HepG2 (cell line): ENCODE data around the gene PROX1. TPM values are rescaled to one million over a fixed set of nuclear protein-coding genes. Genes with fewer than 3 reads are reported as not detected.

Experiments
- ARID4A ChIP-seq: sonication (generic); formaldehyde crosslinking; IDR thresholded peaks from 2 replicates; pipeline ENCODE4 v1.5.0; 2020; ENCODE audit warnings: mild to moderate bottlenecking, missing genetic modification reagents, borderline replicate concordance
- HIVEP1 ChIP-seq: sonication (generic); formaldehyde crosslinking; IDR thresholded peaks from 2 replicates; pipeline ENCODE4 v1.4.0; 2020; ENCODE audit warnings: mild to moderate bottlenecking, missing genetic modification reagents
- KAT7 ChIP-seq: IDR thresholded peaks from 2 replicates; pipeline ENCODE4 v1.6.1; 2018; ENCODE audit warnings: borderline replicate concordance, missing compliant biosample characterization
- MAZ ChIP-seq, 2 experiments: sonication (generic) in 1 of 2; formaldehyde crosslinking in 1 of 2; IDR thresholded peaks; 2 replicates each; pipeline versions ENCODE4 v1.5.0 to v1.6.1; 2012 to 2020; ENCODE audit warnings: low read depth in 2 of 2, mild to moderate bottlenecking in 2 of 2, borderline replicate concordance in 1 of 2, improper control_type of control experiment in 1 of 2, low read length in 1 of 2, missing genetic modification reagents in 1 of 2, moderate library complexity in 1 of 2
- NKX3-1 ChIP-seq: sonication (generic); formaldehyde crosslinking; IDR thresholded peaks from 2 replicates; pipeline ENCODE4 v1.5.0; 2020; ENCODE audit warnings: missing genetic modification reagents
- ZNF549 ChIP-seq: sonication (generic); formaldehyde crosslinking; IDR thresholded peaks from 2 replicates; pipeline ENCODE4 v1.5.0; 2020; ENCODE audit warnings: missing genetic modification reagents
- ZNF557 ChIP-seq: sonication (generic); formaldehyde crosslinking; IDR thresholded peaks from 2 replicates; pipeline ENCODE4 v1.4.0; 2020; ENCODE audit warnings: missing genetic modification reagents
- ZNF589 ChIP-seq: sonication (generic); formaldehyde crosslinking; conservative IDR thresholded peaks from 2 replicates; pipeline ENCODE4 v1.8.0; 2022; ENCODE audit warnings: mild to moderate bottlenecking, moderate library complexity, missing genetic modification reagents
- ZSCAN5A ChIP-seq: sonication (generic); formaldehyde crosslinking; IDR thresholded peaks from 2 replicates; pipeline ENCODE4 v1.8.0; 2022; ENCODE audit warnings: mild to moderate bottlenecking, missing genetic modification reagents, borderline replicate concordance
- polyA plus RNA-seq, 8 experiments: library from polyadenylated mRNA; depleted of rRNA in 3 of 8; stranded (reverse) in 7 of 8; unstranded in 1 of 8; fragments of >200 nt; fragmentation: Illumina TruSeq in 4 of 8; extraction: Trizol in 4 of 8; gene quantifications; 2 replicates each; pipeline versions ENCODE4 v1.2.1 to v1.2.3, GENCODE V29; 2011 to 2016; ENCODE audit warnings: low read depth in 4 of 8, missing spikeins in 1 of 8, mixed read lengths in 1 of 8; ENCODE audit not compliant: insufficient read depth in 1 of 8
- total RNA-seq, 5 experiments: library from RNA; depleted of rRNA; stranded (reverse); fragments of >200 nt; fragmentation: Illumina TruSeq; extraction: Trizol; gene quantifications; 2 replicates each; pipeline ENCODE4 v1.2.3, GENCODE V29; 2016; ENCODE audit warnings: low read depth in 1 of 5
- TF ChIP-seq, protein P1 (sequence below): fragments of 450-650 bp; IDR thresholded peaks from 2 replicates; pipeline ENCODE4 v1.6.1; 2017; ENCODE audit warnings: mild to moderate bottlenecking
- TF ChIP-seq, protein P2 (sequence below): sonication (generic); formaldehyde crosslinking; IDR thresholded peaks from 2 replicates; pipeline ENCODE4 v1.5.1; 2020; ENCODE audit warnings: mild to moderate bottlenecking, missing genetic modification reagents, moderate library complexity

Gene PROX1
- total and polyA plus RNA-seq, 2 of the 13 experiments (the other 11 are each of a cell fraction or from before 2014, with no cell fraction given), result 12.3 to 30.2 TPM

- TF ChIP-seq, protein P1, sequence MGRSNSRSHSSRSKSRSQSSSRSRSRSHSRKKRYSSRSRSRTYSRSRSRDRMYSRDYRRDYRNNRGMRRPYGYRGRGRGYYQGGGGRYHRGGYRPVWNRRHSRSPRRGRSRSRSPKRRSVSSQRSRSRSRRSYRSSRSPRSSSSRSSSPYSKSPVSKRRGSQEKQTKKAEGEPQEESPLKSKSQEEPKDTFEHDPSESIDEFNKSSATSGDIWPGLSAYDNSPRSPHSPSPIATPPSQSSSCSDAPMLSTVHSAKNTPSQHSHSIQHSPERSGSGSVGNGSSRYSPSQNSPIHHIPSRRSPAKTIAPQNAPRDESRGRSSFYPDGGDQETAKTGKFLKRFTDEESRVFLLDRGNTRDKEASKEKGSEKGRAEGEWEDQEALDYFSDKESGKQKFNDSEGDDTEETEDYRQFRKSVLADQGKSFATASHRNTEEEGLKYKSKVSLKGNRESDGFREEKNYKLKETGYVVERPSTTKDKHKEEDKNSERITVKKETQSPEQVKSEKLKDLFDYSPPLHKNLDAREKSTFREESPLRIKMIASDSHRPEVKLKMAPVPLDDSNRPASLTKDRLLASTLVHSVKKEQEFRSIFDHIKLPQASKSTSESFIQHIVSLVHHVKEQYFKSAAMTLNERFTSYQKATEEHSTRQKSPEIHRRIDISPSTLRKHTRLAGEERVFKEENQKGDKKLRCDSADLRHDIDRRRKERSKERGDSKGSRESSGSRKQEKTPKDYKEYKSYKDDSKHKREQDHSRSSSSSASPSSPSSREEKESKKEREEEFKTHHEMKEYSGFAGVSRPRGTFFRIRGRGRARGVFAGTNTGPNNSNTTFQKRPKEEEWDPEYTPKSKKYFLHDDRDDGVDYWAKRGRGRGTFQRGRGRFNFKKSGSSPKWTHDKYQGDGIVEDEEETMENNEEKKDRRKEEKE, result no peak
- TF ChIP-seq KAT7 (CRISPR knock-in tag), result peak; percentile 74; the same call in 1 of the 2 replicates
- 0 out of 2 replicates have a peak, but pooled peaks have one; percentile 63 for TF ChIP-seq HIVEP1 (CRISPR knock-in tag)
- TF ChIP-seq NKX3-1 (CRISPR knock-in tag), result no peak
- TF ChIP-seq, protein P2, sequence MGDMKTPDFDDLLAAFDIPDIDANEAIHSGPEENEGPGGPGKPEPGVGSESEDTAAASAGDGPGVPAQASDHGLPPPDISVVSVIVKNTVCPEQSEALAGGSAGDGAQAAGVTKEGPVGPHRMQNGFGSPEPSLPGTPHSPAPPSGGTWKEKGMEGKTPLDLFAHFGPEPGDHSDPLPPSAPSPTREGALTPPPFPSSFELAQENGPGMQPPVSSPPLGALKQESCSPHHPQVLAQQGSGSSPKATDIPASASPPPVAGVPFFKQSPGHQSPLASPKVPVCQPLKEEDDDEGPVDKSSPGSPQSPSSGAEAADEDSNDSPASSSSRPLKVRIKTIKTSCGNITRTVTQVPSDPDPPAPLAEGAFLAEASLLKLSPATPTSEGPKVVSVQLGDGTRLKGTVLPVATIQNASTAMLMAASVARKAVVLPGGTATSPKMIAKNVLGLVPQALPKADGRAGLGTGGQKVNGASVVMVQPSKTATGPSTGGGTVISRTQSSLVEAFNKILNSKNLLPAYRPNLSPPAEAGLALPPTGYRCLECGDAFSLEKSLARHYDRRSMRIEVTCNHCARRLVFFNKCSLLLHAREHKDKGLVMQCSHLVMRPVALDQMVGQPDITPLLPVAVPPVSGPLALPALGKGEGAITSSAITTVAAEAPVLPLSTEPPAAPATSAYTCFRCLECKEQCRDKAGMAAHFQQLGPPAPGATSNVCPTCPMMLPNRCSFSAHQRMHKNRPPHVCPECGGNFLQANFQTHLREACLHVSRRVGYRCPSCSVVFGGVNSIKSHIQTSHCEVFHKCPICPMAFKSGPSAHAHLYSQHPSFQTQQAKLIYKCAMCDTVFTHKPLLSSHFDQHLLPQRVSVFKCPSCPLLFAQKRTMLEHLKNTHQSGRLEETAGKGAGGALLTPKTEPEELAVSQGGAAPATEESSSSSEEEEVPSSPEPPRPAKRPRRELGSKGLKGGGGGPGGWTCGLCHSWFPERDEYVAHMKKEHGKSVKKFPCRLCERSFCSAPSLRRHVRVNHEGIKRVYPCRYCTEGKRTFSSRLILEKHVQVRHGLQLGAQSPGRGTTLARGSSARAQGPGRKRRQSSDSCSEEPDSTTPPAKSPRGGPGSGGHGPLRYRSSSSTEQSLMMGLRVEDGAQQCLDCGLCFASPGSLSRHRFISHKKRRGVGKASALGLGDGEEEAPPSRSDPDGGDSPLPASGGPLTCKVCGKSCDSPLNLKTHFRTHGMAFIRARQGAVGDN (CRISPR knock-in tag), result peak; percentile 87
- TF ChIP-seq ZNF589, result peak; percentile 70; the same call in 1 of the 2 replicates
- TF ChIP-seq ZNF549 (CRISPR knock-in tag), result no peak
- TF ChIP-seq MAZ (IDR thresholded peaks at IDR 0.05; ENCODE audit: borderline replicate concordance, low read depth, low read length), result no peak
- peak; percentile 69; the same call in 1 of the 2 replicates for TF ChIP-seq MAZ (CRISPR knock-in tag; IDR thresholded peaks at IDR 0.05; ENCODE audit: low read depth)
- TF ChIP-seq ZNF557 (CRISPR knock-in tag), result no peak
- TF ChIP-seq ZSCAN5A (CRISPR knock-in tag), result no peak
- peak; percentile 56; the same call in 1 of the 2 replicates for TF ChIP-seq ARID4A (CRISPR knock-in tag)
Measured at GRCh38 chr1:213989002-213989855, 1.5 kb downstream of the PROX1 start (continued).
